Prostate gland (tissue), 2 donors: ENCODE data around the gene SYT17. TPM values are rescaled to one million over a fixed set of nuclear protein-coding genes. Genes with fewer than 3 reads are reported as not detected.

Source experiments
- DNase-seq: peaks from one replicate; pipeline ENCODE4 v3.0.0-alpha.2; 2019; ENCODE audit warnings: low spot score
- H3K27ac ChIP-seq, 2 donors: fragments of 200-600 bp; sonication (generic); 2 replicates each; pipeline ENCODE4 v1.5.1; 2017 to 2019
- H3K27me3 ChIP-seq: fragments of 200-600 bp; sonication (generic); replicated peaks from 2 replicates; pipeline ENCODE4 v1.5.1; 2019; ENCODE audit not compliant: insufficient read depth
- H3K36me3 ChIP-seq, 2 donors: fragments of 200-600 bp; sonication (generic); 1 replicate in 1 of 2; 2 replicates in 1 of 2; pipeline versions ENCODE4 v1.5.1 to v1.8.1; 2017 to 2019
- H3K4me1 ChIP-seq: fragments of 200-600 bp; sonication (generic); replicated peaks from 2 replicates; pipeline ENCODE4 v1.5.1; 2019
- H3K4me3 ChIP-seq, 2 donors: fragments of 200-600 bp; sonication (generic); 2 replicates each; pipeline ENCODE4 v1.5.1; 2017 to 2019
- H3K9me3 ChIP-seq: fragments of 200-600 bp; sonication (generic); 2 replicates; pipeline ENCODE4 v1.5.1; 2017
- CTCF ChIP-seq, 4 experiments: fragments of 200-600 bp in 2 of 4; fragments of 450-650 bp in 2 of 4; sonication (generic) in 2 of 4; IDR thresholded peaks; 1 replicate in 3 of 4; 2 replicates in 1 of 4; pipeline ENCODE4 v1.5.1; 2016 to 2019; ENCODE audit warnings: antibody characterized with exemption in 4 of 4, mild to moderate bottlenecking in 2 of 4, moderate library complexity in 2 of 4
- POLR2A ChIP-seq: fragments of 450-650 bp; IDR thresholded peaks from one replicate; pipeline ENCODE4 v1.6.1; 2016; ENCODE audit warnings: antibody characterized with exemption, mild to moderate bottlenecking
- POLR2AphosphoS5 ChIP-seq: sonication (generic); formaldehyde crosslinking; IDR thresholded peaks from one replicate; pipeline ENCODE4 v1.6.1; 2017; ENCODE audit warnings: antibody characterized with exemption
- WGBS: methylation state at CpG from one replicate; pipeline ENCODE4 v1.1.5; 2018; 5-methylcytosine and 5-hydroxymethylcytosine counted together
- intact Hi-C: fragments of 100-400 bp; cut with DNase I; formaldehyde crosslinking; loops from one replicate; pipeline ENCODE4 v1.14.2; 2022
- total RNA-seq, 2 donors: library from RNA; depleted of rRNA; stranded (reverse); fragments of >200 nt; gene quantifications; one replicate each; pipeline ENCODE4 v1.1.0, GENCODE V29; 2016

The SYT17 gene
- total RNA-seq, 2 donors from 2014 or later: 24.3 to 32.4 TPM

- H3K9me3 ChIP-seq: no peaks in the 10 kb centered on the region
- no peak overlapping the region for H3K27ac ChIP-seq
- no peaks in the 10 kb centered on the region for H3K4me1 ChIP-seq
- no peak for TF ChIP-seq POLR2A
- no peak for TF ChIP-seq CTCF (IDR thresholded peaks at IDR 0.05)
- no peak for TF ChIP-seq POLR2AphosphoS5
- no peak overlapping the region for H3K4me3 ChIP-seq
- DNase-seq: no peak
- 48% methylated on average over 2 of the region's 2 CpGs for WGBS
- no peaks in the 10 kb centered on the region for H3K36me3 ChIP-seq
- intact Hi-C loops: no loop called here
- no peaks in the 10 kb centered on the region for H3K27me3 ChIP-seq
Observed at GRCh38 chr16:19295393-19295792, 127.4 kb downstream of the SYT17 start.

- H3K27me3 ChIP-seq: no peaks in the 10 kb centered on the region
- DNase-seq: no peak
- no peaks in the 10 kb centered on the region for H3K36me3 ChIP-seq
- H3K4me3 ChIP-seq: no peak overlapping the region
- H3K9me3 ChIP-seq: no peaks in the 10 kb centered on the region
- no peak overlapping the region for H3K27ac ChIP-seq
- WGBS: 71% methylated on average over 1 of the region's 1 CpG
- no peak for TF ChIP-seq POLR2AphosphoS5
- TF ChIP-seq POLR2A: no peak
- no peak for TF ChIP-seq CTCF (IDR thresholded peaks at IDR 0.05)
- intact Hi-C loops: no loop called here
- no peaks in the 10 kb centered on the region for H3K4me1 ChIP-seq
Observed at GRCh38 chr16:19297454-19297853, 129.4 kb downstream of the SYT17 start.

- no peaks in the 10 kb centered on the region for H3K4me1 ChIP-seq
- H3K27ac ChIP-seq: no peak overlapping the region
- TF ChIP-seq POLR2AphosphoS5 (no peak), CTCF (IDR thresholded peaks at IDR 0.05) (no peak), POLR2A (no peak)
- H3K4me3 ChIP-seq: no peak overlapping the region
- intact Hi-C loops: no loop called here
- no peaks in the 10 kb centered on the region for H3K9me3 ChIP-seq
- DNase-seq: no peak
- WGBS: 76% methylated on average over 2 of the region's 2 CpGs
- H3K27me3 ChIP-seq: no peaks in the 10 kb centered on the region
- H3K36me3 ChIP-seq: no peaks in the 10 kb centered on the region
Observed at GRCh38 chr16:19299565-19299964, 131.5 kb downstream of the SYT17 start.

GRCh38 chr16:19301931-19302330, 133.9 kb downstream of the SYT17 start:
- intact Hi-C loops: no loop called here
- DNase-seq: no peak
- no peaks in the 10 kb centered on the region for H3K36me3 ChIP-seq
- no peaks in the 10 kb centered on the region for H3K27me3 ChIP-seq
- H3K4me1 ChIP-seq: no peaks in the 10 kb centered on the region
- TF ChIP-seq CTCF (IDR thresholded peaks at IDR 0.05) (no peak), POLR2AphosphoS5 (no peak), POLR2A (no peak)
- no peaks in the 10 kb centered on the region for H3K9me3 ChIP-seq
- no peak overlapping the region for H3K27ac ChIP-seq
- 3% methylated on average over 1 of the region's 1 CpG for WGBS
- H3K4me3 ChIP-seq: no peak overlapping the region

- no peak overlapping the region for H3K4me3 ChIP-seq
- no peak overlapping the region for H3K27ac ChIP-seq
- H3K27me3 ChIP-seq: no peaks in the 10 kb centered on the region
- 51% methylated on average over 2 of the region's 2 CpGs for WGBS
- no peak for DNase-seq
- intact Hi-C loops: no loop called here
- no peak for TF ChIP-seq POLR2A
- TF ChIP-seq POLR2AphosphoS5: no peak
- no peak for TF ChIP-seq CTCF (IDR thresholded peaks at IDR 0.05)
- no peaks in the 10 kb centered on the region for H3K36me3 ChIP-seq
- H3K4me1 ChIP-seq: no peaks in the 10 kb centered on the region
- H3K9me3 ChIP-seq: no peaks in the 10 kb centered on the region
Observed at GRCh38 chr16:19304750-19305149, 136.7 kb downstream of the SYT17 start.
